Activated CD8-positive, alpha-beta memory T cell treated with anti-CD3 and anti-CD28 coated beads for 48 hours (primary cell): Measurements from ENCODE around the gene HOXC11.

ENCODE experiments used
- DNase-seq, 3 experiments: peaks; one replicate each; pipeline ENCODE4 v3.0.0-alpha.2; 2020; ENCODE audit warnings: low read depth in 2 of 3, low spot score in 2 of 3

HOXC11 gene

GRCh38 chr12:54019924-54020590 is 47.1 kb downstream of the HOXC11 start:
- DNase-seq, result no peak

- no peak for DNase-seq
Measured at GRCh38 chr12:54020591-54021405, 47.9 kb downstream of the HOXC11 start.

GRCh38 chr12:54021432-54022013 is 48.6 kb downstream of the HOXC11 start:
- no peak for DNase-seq

GRCh38 chr12:54022960-54023884 is 50.3 kb downstream of the HOXC11 start:
- no peak for DNase-seq

DNA sequence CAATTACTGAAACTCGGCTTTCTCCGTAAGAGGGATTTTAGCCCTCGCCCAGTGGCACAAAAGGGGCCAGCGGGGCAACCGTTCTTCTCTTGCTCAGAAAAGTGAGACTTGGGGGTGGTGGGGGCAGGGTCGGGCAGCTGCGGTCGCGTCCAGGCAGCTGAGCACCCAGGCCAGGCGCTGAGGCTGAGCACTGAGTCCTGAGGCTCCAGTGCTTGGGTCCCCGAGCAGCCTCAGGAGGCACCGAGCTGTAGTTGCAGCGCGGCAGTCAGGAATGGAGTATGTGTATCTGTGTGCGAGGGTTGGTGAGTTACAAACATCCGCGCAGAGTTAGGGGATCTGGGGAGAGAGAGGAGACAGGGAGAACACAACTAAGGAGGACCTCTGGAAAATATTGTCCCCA is 51.2 kb downstream of the HOXC11 start:
- no peak for DNase-seq

DNA sequence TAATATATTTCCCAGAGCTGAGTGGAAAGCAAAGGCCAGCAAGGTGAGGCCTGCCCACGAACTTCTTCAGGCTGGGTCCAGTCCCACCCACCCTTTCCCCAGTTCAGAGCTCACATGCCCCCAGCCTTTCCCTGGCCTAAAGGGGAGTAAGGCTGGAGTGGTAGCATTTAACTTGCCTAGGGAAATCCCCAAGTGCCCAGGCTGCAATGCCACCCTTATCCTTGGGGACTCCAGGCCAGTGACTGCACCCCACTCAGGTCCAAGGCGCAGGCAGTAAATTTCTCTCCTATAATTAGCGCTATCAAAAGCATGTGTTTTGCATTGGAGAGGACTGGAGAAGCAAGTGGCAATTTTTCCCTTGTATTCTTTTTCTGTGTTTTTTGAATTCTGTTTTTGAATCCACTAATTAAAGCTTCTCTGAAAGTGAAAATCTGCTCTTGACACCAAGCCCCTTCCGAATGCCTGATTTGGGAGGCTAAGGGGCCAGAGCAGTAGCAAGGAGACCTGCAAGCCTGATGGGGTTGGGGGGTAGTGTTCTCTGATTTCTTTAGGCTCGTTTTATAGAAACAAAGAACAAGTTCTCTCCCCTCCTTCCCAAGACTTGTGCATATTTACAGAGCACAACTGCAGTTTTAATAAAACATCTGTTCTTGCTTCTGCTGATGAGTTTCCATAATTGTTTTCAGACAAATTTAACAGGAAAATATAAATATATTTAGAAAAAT is 51.8 kb downstream of the HOXC11 start:
- no peak for DNase-seq

GRCh38 chr12:54025499-54026405 is 52.8 kb downstream of the HOXC11 start:
- DNase-seq, result no peak

GRCh38 chr12:54026640-54027441 is 53.9 kb downstream of the HOXC11 start:
- no peak for DNase-seq
